Stomach (tissue), 9 donors: ENCODE measurements around the gene PTPRT. TPM values are rescaled to one million over a fixed set of nuclear protein-coding genes. Genes with fewer than 3 reads are reported as not detected.

ENCODE experiments used
- DNase-seq, 2 donors: peaks; one replicate each; pipeline versions ENCODE4 v3.0.0 to v3.0.0-alpha.2; 2013 to 2019
- H3K27ac ChIP-seq, 5 donors: fragments of 200-600 bp in 4 of 5; sonication (generic) in 4 of 5; one replicate each; pipeline ENCODE4 v1.5.1; 2013 to 2019; ENCODE audit warnings: mild to moderate bottlenecking in 1 of 5, moderate library complexity in 1 of 5
- H3K27me3 ChIP-seq, 3 donors: fragments of 200-600 bp; sonication (generic); one replicate each; pipeline ENCODE4 v1.5.1; 2017 to 2019; ENCODE audit warnings: mixed run types in 1 of 3
- H3K36me3 ChIP-seq, 4 donors: fragments of 200-600 bp; sonication (generic); 1 replicate in 3 of 4; 2 replicates in 1 of 4; pipeline ENCODE4 v1.5.1; 2016 to 2019
- H3K4me1 ChIP-seq, 4 donors: fragments of 200-600 bp; sonication (generic); one replicate each; pipeline ENCODE4 v1.5.1; 2016 to 2019
- H3K4me3 ChIP-seq, 4 donors: fragments of 200-600 bp; sonication (generic) in 3 of 4; one replicate each; pipeline ENCODE4 v1.5.1; 2016 to 2019; ENCODE audit warnings: mild to moderate bottlenecking in 1 of 4
- H3K9me3 ChIP-seq, 4 donors: fragments of 200-600 bp; sonication (generic); one replicate each; pipeline ENCODE4 v1.5.1; 2016 to 2019
- EP300 ChIP-seq: sonication (generic); formaldehyde crosslinking; IDR thresholded peaks from one replicate; pipeline ENCODE4 v1.6.1; 2017; ENCODE audit warnings: antibody characterized with exemption
- POLR2A ChIP-seq, 4 donors: fragments of 450-650 bp; IDR thresholded peaks; one replicate each; pipeline ENCODE4 v1.6.1; 2016; ENCODE audit warnings: antibody characterized with exemption in 4 of 4, control low read depth in 2 of 4, mild to moderate bottlenecking in 1 of 4, moderate library complexity in 1 of 4
- POLR2AphosphoS5 ChIP-seq, 3 donors: sonication (generic); formaldehyde crosslinking; IDR thresholded peaks; one replicate each; pipeline ENCODE4 v1.6.1; 2016; ENCODE audit warnings: antibody characterized with exemption in 3 of 3
- WGBS, 5 donors: extraction: QIAGEN DNeasy Blood & Tissue Kit in 3 of 5; methylation state at CpG; one replicate each; pipeline versions ENCODE4 v1.1.5 to v1.1.7; 2013 to 2018; 5-methylcytosine and 5-hydroxymethylcytosine counted together
- intact Hi-C: fragments of 100-400 bp; cut with DNase I; formaldehyde crosslinking; loops from one replicate; pipeline ENCODE4 v1.15.1; 2023; ENCODE audit warnings: low total_unique reads
- polyA plus RNA-seq, 3 donors: library from polyadenylated mRNA; stranded (reverse); fragments of 200-250 nt; gene quantifications; one replicate each; pipeline ENCODE4 v1.2.3, GENCODE V29; 2013
- total RNA-seq, 5 donors: library from RNA; depleted of rRNA; stranded (reverse); fragments of >200 nt; gene quantifications; one replicate each; pipeline versions ENCODE4 v1.1.0 to v1.2.3, GENCODE V29; 2014 to 2016
- TF ChIP-seq, protein P1 (sequence below), 7 experiments: fragments of 450-650 bp in 4 of 7; fragments of 200-600 bp in 3 of 7; sonication (generic) in 3 of 7; IDR thresholded peaks; one replicate each; pipeline ENCODE4 v1.5.1; 2016 to 2019; ENCODE audit warnings: antibody characterized with exemption in 7 of 7, control low read depth in 2 of 7, mild to moderate bottlenecking in 1 of 7
- donor health status: healthy with polysubstance abuse.
- donor health status: Bipolar disorder and iron deficiency.
- donor health status: healthy.

Gene PTPRT
- total and polyA plus RNA-seq, 8 donors = 0.05 to 11.6 (median 1.7) TPM; not detected in 2

DNA sequence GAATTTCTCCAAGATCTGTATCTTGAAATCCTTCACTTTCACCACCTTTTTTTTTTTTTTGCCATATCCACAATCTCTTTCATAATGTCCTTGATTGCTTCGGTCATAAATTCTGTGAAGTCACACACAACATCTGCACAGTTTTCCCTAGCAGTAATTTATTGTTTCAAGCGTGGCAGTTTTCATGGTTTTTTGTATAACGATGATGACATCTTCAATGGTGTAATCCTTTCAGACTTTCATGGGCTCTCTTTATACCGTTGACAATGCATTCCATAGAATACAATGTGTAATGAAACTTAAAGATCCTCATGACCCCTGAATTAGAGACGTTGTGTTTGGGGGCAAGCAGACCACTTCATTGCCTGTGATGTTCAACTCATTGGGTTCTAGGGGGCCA lies 693.1 kb downstream of the PTPRT start:
- intact Hi-C loops = no loop called here
- Histone ChIP-seq H3K27me3 (no peaks in the 10 kb centered on the region), H3K36me3 (no peaks in the 10 kb centered on the region), H3K4me3 (no peak overlapping the region), H3K27ac (no peak overlapping the region), H3K4me1 (no peaks in the 10 kb centered on the region), H3K9me3 (no peaks in the 10 kb centered on the region)
- 73 to 87% (median 81%) methylated on average over 5 of the region's 5 CpGs for WGBS, 5 donors
- DNase-seq = no peak
- TF ChIP-seq EP300 (no peak), POLR2AphosphoS5 (IDR thresholded peaks at IDR 0.05) (no peak), POLR2A (IDR thresholded peaks at IDR 0.05) (no peak)
- TF ChIP-seq, protein P1, sequence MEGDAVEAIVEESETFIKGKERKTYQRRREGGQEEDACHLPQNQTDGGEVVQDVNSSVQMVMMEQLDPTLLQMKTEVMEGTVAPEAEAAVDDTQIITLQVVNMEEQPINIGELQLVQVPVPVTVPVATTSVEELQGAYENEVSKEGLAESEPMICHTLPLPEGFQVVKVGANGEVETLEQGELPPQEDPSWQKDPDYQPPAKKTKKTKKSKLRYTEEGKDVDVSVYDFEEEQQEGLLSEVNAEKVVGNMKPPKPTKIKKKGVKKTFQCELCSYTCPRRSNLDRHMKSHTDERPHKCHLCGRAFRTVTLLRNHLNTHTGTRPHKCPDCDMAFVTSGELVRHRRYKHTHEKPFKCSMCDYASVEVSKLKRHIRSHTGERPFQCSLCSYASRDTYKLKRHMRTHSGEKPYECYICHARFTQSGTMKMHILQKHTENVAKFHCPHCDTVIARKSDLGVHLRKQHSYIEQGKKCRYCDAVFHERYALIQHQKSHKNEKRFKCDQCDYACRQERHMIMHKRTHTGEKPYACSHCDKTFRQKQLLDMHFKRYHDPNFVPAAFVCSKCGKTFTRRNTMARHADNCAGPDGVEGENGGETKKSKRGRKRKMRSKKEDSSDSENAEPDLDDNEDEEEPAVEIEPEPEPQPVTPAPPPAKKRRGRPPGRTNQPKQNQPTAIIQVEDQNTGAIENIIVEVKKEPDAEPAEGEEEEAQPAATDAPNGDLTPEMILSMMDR (IDR thresholded peaks at IDR 0.05) = no peak

DNA sequence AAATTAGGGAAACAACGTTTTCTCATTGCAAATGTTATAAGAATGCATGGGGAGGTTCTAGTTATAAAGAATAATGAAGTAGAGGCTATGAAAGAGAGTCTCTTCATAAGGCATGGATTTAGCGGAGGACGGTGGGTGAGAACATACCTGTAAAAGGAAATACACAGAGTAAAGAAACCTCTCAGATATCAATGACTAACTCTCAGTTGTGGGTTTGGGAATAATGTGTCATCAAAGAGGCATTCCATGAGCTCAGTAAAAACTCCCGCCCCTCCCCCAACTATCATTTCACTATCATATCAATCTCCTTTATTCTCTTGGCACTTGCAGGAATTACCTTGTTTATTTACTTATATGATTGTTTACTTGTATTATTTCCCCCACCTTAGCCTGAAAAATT lies 695.4 kb downstream of the PTPRT start:
- Histone ChIP-seq H3K36me3 (no peaks in the 10 kb centered on the region), H3K4me3 (no peak overlapping the region), H3K27me3 (no peaks in the 10 kb centered on the region), H3K9me3 (no peaks in the 10 kb centered on the region), H3K27ac (no peak overlapping the region), H3K4me1 (no peaks in the 10 kb centered on the region)
- intact Hi-C loops = no loop called here
- DNase-seq = no peak
- TF ChIP-seq POLR2AphosphoS5 (IDR thresholded peaks at IDR 0.05) (no peak), POLR2A (IDR thresholded peaks at IDR 0.05) (no peak), EP300 (no peak)
- TF ChIP-seq, protein P1 (IDR thresholded peaks at IDR 0.05) = no peak
- WGBS, 5 donors = 76 to 84% (median 79%) methylated on average over 4 of the region's 4 CpGs

DNA sequence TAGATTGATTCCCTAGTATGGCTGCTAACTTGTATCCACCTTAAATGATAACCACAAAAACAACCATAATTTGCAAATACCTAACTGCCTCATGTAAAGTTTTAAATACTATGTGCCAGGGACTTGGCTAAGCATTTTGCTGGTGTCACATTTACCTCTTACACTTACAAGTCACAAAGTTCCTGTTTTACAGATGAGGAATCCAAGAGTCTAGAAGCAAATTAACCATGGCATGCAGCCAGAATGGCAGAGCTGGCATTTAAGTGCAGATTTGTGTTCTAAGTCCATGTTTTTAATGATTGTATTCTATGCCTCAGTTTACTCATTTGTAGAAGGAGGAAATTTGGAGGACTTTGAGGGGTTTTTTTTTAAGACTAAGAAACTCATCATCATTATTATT lies 696.7 kb downstream of the PTPRT start:
- no peak overlapping the region for H3K4me3 ChIP-seq
- intact Hi-C loops = no loop called here
- DNase-seq = no peak
- no peaks in the 10 kb centered on the region for H3K9me3 ChIP-seq
- no peaks in the 10 kb centered on the region for H3K4me1 ChIP-seq
- TF ChIP-seq POLR2AphosphoS5 (IDR thresholded peaks at IDR 0.05) = no peak
- H3K27me3 ChIP-seq = no peaks in the 10 kb centered on the region
- H3K27ac ChIP-seq = no peak overlapping the region
- no peaks in the 10 kb centered on the region for H3K36me3 ChIP-seq

DNA sequence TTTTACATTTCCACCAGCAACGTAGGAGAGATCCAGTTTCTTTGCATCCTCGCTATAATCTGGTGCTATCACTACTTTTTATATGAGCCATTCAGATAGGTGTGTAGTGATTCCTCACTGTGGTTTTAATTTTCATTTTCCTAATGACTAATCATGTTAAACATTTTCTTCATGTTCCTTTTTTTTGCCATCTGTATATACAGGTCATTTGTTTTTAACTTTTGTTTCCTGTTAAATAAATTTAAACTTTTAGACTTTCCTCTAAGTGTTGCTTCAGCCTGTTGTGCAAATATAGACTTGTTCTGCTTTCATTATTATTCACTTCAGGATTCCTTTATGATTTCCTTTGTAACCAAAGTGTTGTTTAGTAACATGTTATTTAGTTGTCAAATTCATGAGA lies 697.4 kb downstream of the PTPRT start:
- TF ChIP-seq POLR2AphosphoS5 (IDR thresholded peaks at IDR 0.05) (no peak), EP300 (no peak), POLR2A (IDR thresholded peaks at IDR 0.05) (no peak)
- TF ChIP-seq, protein P1 (IDR thresholded peaks at IDR 0.05) = no peak
- intact Hi-C loops = no loop called here
- Histone ChIP-seq H3K4me3 (no peak overlapping the region), H3K4me1 (no peaks in the 10 kb centered on the region), H3K27me3 (no peaks in the 10 kb centered on the region), H3K27ac (no peak overlapping the region), H3K36me3 (no peaks in the 10 kb centered on the region), H3K9me3 (no peaks in the 10 kb centered on the region)
- WGBS, 5 donors = 37 to 66% (median 48%) methylated on average over 2 of the region's 2 CpGs
- DNase-seq = no peak

DNA sequence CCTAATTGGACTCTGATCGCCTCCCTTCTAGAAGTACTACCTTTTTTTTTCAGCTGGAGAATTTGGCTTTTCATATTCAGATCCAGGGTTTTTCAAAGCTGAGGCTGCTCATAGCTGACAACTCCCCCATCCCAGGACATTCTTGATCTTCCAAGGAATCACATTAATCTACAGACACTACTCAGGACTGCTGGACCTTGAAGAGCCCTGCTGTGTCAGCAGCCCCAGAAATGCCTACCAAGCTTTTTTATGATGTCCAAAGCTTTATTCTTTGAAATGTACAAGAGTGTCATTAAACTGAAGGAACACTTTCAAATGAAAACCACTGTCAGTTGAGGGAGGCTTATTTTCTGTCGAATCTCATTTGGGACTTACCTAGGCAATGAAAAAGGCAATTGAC lies 704.1 kb downstream of the PTPRT start:
- Histone ChIP-seq H3K27me3 (no peaks in the 10 kb centered on the region), H3K27ac (peak overlapping the region in 1 of 5 donors; percentile 44), H3K4me1 (peaks cover 0 to 5% (median 0%) of the 10 kb centered on the region in 4 donors), H3K4me3 (no peak overlapping the region), H3K9me3 (no peaks in the 10 kb centered on the region), H3K36me3 (no peaks in the 10 kb centered on the region)
- DNase-seq = no peak
- no peak for TF ChIP-seq POLR2A (IDR thresholded peaks at IDR 0.05)
- TF ChIP-seq EP300 = no peak
- TF ChIP-seq, protein P1 (IDR thresholded peaks at IDR 0.05) = no peak
- TF ChIP-seq POLR2AphosphoS5 (IDR thresholded peaks at IDR 0.05) = no peak
- intact Hi-C loops = no loop called here
- 72 to 81% (median 78%) methylated on average over 2 of the region's 2 CpGs for WGBS, 5 donors
